ENCODE data around the gene CNTN4.

GRCh38 chr3:2511356-2511755 is 412.7 kb downstream of the CNTN4 start:
- TF ChIP-seq CTCF (IDR thresholded peaks at IDR 0.05) (no peak), POLR2A (IDR thresholded peaks at IDR 0.05) (no peak)

Measured in tibial nerve (tissue), 3 donors.